ENCODE data around the gene HIGD1A.

The HIGD1A gene

DNA sequence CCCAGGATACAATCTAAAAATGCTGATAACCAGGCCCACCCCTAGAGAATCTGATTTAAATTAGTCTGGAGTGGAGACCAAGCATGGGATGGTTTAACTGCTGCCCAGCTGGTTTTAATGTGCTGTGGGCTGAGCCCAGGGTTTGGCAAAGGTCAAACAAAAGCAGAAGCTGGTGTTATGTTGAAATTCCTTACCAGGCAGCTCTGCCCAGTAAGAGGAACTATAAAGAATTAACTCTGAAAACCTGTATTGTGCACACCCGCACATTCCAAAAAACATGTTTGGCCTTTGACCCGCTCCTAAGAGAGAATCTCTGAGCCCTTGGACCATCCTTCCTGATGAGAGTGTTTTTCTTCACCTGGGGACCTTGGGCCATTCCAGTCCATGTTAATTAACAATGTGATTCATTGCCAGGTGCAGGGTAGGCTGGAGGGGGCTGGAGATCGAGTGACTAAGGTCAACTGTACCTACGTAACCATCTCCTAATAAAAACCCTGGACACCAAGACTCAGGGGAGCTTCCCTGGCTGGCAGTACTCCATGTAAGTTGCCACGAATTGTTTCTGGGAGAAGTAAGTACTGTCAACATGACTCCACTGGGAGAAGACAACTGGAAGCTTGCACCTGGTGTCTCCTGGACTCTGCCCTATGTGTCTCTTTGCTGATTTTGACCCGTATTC is 42.1 kb downstream of the HIGD1A start:
- no peaks in the 10 kb centered on the region for H3K9me3 ChIP-seq (ENCODE audit: low read length)
- H3F3A ChIP-seq (ENCODE audit: insufficient read depth, low read length): no peaks in the 10 kb centered on the region
- no peak for TF ChIP-seq CTCF (IDR thresholded peaks at IDR 0.05; ENCODE audit: low read length)
- TF ChIP-seq EZH2 (IDR thresholded peaks at IDR 0.05; ENCODE audit: borderline replicate concordance, low read length): no peak
- H3K4me2 ChIP-seq (ENCODE audit: low read length): no peak overlapping the region
- H3K9me2 ChIP-seq (ENCODE audit: low read depth, low read length): no peaks in the 10 kb centered on the region
- H3K36me3 ChIP-seq (ENCODE audit: insufficient read depth, low read length): no peaks in the 10 kb centered on the region
- no peaks in the 10 kb centered on the region for H3K79me2 ChIP-seq (ENCODE audit: insufficient read depth, low read length)
- no peak overlapping the region for H2AFZ ChIP-seq (ENCODE audit: low read length)
- H3K4me3 ChIP-seq (ENCODE audit: low read depth, low read length, poor library complexity, severe bottlenecking): no peak overlapping the region
- no peaks in the 10 kb centered on the region for H3K4me1 ChIP-seq (ENCODE audit: insufficient read depth, low read length, severe bottlenecking)
- H3K27ac ChIP-seq (ENCODE audit: low read depth, low read length, poor library complexity, severe bottlenecking): no peak overlapping the region
- no peaks in the 10 kb centered on the region for H4K20me1 ChIP-seq (ENCODE audit: insufficient read depth, low read length)
- no peak overlapping the region for H3K9ac ChIP-seq (ENCODE audit: low read length)
- peaks cover 4% of the 10 kb centered on the region; the same call in 1 of the 2 replicates for H3K27me3 ChIP-seq (ENCODE audit: insufficient read depth, low read length)

DNA sequence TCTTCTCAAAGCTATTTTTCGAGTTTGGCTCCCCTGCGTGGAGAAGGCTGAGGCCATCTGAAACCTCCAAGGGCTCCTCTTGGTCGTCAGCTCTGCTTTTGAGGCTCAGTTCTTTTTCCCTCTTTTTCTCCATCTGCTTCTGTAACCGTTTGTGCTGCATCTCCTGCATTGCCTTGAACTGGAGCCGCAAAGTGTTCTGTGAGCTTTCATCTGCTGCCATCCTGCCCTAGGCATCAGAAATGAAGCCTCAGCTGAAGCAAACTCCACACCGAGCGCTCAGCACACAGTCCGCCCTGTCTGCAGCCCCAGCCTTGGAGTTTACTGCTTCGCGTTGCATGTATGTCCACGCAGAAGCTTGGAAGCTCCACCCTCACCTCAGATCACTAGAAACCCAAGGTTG is 46.2 kb downstream of the HIGD1A start:
- TF ChIP-seq CTCF (IDR thresholded peaks at IDR 0.05; ENCODE audit: low read length) (no peak), EZH2 (IDR thresholded peaks at IDR 0.05; ENCODE audit: borderline replicate concordance, low read length) (no peak)
- Histone ChIP-seq H3F3A (ENCODE audit: insufficient read depth, low read length) (no peaks in the 10 kb centered on the region), H4K20me1 (ENCODE audit: insufficient read depth, low read length) (no peaks in the 10 kb centered on the region), H3K79me2 (ENCODE audit: insufficient read depth, low read length) (no peaks in the 10 kb centered on the region), H3K36me3 (ENCODE audit: insufficient read depth, low read length) (no peaks in the 10 kb centered on the region), H3K4me2 (ENCODE audit: low read length) (no peak overlapping the region), H3K27ac (ENCODE audit: low read depth, low read length, poor library complexity, severe bottlenecking) (no peak overlapping the region), H3K27me3 (ENCODE audit: insufficient read depth, low read length) (peaks cover 4% of the 10 kb centered on the region; the same call in 1 of the 2 replicates), H2AFZ (ENCODE audit: low read length) (no peak overlapping the region), H3K4me3 (ENCODE audit: low read depth, low read length, poor library complexity, severe bottlenecking) (no peak overlapping the region), H3K4me1 (ENCODE audit: insufficient read depth, low read length, severe bottlenecking) (no peaks in the 10 kb centered on the region), H3K9ac (ENCODE audit: low read length) (no peak overlapping the region), H3K9me3 (ENCODE audit: low read length) (no peaks in the 10 kb centered on the region), H3K9me2 (ENCODE audit: low read depth, low read length) (no peaks in the 10 kb centered on the region)

- Histone ChIP-seq H2AFZ (ENCODE audit: low read length) (no peak overlapping the region), H3K9ac (ENCODE audit: low read length) (no peak overlapping the region), H3K36me3 (ENCODE audit: insufficient read depth, low read length) (no peaks in the 10 kb centered on the region), H3F3A (ENCODE audit: insufficient read depth, low read length) (no peaks in the 10 kb centered on the region), H3K27me3 (ENCODE audit: insufficient read depth, low read length) (peaks cover 4% of the 10 kb centered on the region; the same call in 1 of the 2 replicates), H3K9me3 (ENCODE audit: low read length) (no peaks in the 10 kb centered on the region), H4K20me1 (ENCODE audit: insufficient read depth, low read length) (no peaks in the 10 kb centered on the region), H3K4me2 (ENCODE audit: low read length) (no peak overlapping the region), H3K27ac (ENCODE audit: low read depth, low read length, poor library complexity, severe bottlenecking) (no peak overlapping the region), H3K4me3 (ENCODE audit: low read depth, low read length, poor library complexity, severe bottlenecking) (no peak overlapping the region), H3K9me2 (ENCODE audit: low read depth, low read length) (no peaks in the 10 kb centered on the region), H3K4me1 (ENCODE audit: insufficient read depth, low read length, severe bottlenecking) (no peaks in the 10 kb centered on the region), H3K79me2 (ENCODE audit: insufficient read depth, low read length) (no peaks in the 10 kb centered on the region)
- TF ChIP-seq EZH2 (IDR thresholded peaks at IDR 0.05; ENCODE audit: borderline replicate concordance, low read length) (no peak), CTCF (IDR thresholded peaks at IDR 0.05; ENCODE audit: low read length) (no peak)
Observed at GRCh38 chr3:42756681-42757213, 47.5 kb downstream of the HIGD1A start.

Data from OCI-LY1 (cell line).